GM13976 (cell line): ENCODE data around the gene NOS1AP.

Source experiments
- DNase-seq: peaks from one replicate; pipeline ENCODE4 v3.0.0; 2012; ENCODE audit warnings: low spot score
- in situ Hi-C: fragments of 300-500 bp; cut with MboI; formaldehyde crosslinking; loops from one replicate; pipeline ENCODE4 v1.12.0; 2022; ENCODE audit warnings: low sequenced_read_pairs, mixed read lengths, inconsistent platforms; ENCODE audit not compliant: unreplicated experiment
- TF ChIP-seq, protein P1 (sequence below): IDR thresholded peaks from 2 replicates; pipeline ENCODE4 v1.5.1; 2012; ENCODE audit warnings: borderline replicate concordance, mild to moderate bottlenecking; ENCODE audit not compliant: insufficient read depth; ENCODE audit errors: extremely low read depth, missing control alignments, control extremely low read depth

Gene NOS1AP

GRCh38 chr1:162178432-162178831, 108.9 kb downstream of the NOS1AP start:
- in situ Hi-C loops, result no loop called here
- DNase-seq, result no peak
- TF ChIP-seq, protein P1, sequence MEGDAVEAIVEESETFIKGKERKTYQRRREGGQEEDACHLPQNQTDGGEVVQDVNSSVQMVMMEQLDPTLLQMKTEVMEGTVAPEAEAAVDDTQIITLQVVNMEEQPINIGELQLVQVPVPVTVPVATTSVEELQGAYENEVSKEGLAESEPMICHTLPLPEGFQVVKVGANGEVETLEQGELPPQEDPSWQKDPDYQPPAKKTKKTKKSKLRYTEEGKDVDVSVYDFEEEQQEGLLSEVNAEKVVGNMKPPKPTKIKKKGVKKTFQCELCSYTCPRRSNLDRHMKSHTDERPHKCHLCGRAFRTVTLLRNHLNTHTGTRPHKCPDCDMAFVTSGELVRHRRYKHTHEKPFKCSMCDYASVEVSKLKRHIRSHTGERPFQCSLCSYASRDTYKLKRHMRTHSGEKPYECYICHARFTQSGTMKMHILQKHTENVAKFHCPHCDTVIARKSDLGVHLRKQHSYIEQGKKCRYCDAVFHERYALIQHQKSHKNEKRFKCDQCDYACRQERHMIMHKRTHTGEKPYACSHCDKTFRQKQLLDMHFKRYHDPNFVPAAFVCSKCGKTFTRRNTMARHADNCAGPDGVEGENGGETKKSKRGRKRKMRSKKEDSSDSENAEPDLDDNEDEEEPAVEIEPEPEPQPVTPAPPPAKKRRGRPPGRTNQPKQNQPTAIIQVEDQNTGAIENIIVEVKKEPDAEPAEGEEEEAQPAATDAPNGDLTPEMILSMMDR, result no peak

DNA sequence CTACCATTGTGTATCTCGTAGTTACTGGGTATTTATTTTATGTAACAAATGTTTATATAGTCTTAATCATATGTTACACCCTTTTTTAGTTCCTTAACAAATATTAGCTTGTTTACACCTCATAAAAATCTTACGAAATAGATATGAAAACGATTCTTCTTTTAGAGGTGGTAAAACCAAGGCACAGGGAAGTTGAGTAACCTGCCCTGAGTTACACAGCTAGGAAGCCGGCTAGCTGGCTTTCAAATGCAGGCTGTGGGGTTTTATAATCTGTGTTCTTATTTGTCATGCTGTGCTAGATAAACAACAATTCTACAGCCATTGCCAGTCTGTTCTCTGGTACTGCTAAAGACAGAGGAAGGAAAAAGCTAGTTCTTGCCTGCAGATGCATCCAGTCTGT, 109.6 kb downstream of the NOS1AP start:
- in situ Hi-C loops, result no loop called here
- TF ChIP-seq, protein P1, result no peak
- DNase-seq, result no peak

DNA sequence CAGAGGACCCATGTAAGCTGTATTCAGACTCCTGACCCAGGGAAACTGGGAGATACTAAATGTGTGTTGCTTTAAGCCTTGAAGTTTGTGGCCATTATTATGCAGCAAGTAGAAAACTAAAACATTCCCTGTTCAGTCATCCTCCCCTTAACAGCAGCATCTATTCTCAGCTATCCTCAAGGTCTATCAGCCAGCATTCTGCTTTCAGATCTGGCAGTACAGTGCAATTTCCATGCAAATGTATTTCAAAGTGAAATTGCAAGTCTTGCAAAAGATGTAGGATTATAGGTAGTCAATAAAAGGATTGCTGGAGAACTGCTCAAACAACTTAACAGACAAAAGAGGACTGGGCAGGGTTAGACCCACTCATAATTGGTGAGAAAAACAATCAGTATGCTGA, 111.3 kb downstream of the NOS1AP start:
- in situ Hi-C loops, result no loop called here
- DNase-seq, result no peak
- TF ChIP-seq, protein P1, result no peak

GRCh38 chr1:162182090-162182489, 112.6 kb downstream of the NOS1AP start:
- TF ChIP-seq, protein P1, result no peak
- no peak for DNase-seq
- in situ Hi-C loops, result no loop called here

DNA sequence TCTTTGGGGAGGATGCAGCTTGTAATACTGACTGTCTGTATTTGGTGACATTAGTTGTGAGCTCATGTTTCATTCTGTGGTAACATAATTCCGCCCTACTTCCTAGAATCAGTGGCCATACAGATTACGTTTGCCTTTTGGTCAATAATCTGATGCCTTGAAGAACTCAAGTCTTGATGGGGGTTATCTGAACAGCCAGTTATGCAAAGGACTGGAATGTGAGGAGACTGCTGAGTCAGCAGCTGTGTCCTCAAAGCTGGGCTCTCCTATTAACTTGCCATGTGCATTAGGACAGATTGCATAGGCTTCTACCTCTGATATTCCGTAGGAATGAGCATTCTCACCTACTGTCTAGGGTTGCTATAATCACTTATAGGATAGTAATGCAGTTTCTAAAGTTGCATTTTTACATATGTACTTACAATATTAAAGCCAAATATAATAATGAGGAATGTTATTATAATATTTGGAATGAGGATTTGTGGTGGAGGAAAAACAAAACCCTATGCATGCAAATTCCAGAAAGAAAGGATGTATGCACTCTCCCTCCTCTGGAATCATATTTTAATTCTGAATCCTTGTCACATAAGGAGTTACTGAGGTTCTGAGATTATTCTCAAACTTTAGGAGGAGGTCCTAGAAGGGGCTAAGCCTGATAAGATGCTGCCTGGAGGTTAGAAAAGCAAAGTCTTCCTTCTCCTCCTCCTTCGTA, 116.0 kb downstream of the NOS1AP start:
- TF ChIP-seq, protein P1, result no peak
- in situ Hi-C loops, result no loop called here
- DNase-seq, result no peak

- DNase-seq, result no peak
- in situ Hi-C loops, result no loop called here
- TF ChIP-seq, protein P1, result no peak
Observed at GRCh38 chr1:162186026-162186374, 116.5 kb downstream of the NOS1AP start.
